Right lobe of liver (tissue), 4 donors: Measurements from ENCODE around the gene SCLT1.

Experiments
- CTCF ChIP-seq, 4 donors: fragments of 200-600 bp in 3 of 4; fragments of 450-650 bp in 1 of 4; IDR thresholded peaks; one replicate each; pipeline versions ENCODE4 v1.5.1 to v1.8.0; 2016 to 2022; ENCODE audit warnings: antibody characterized with exemption in 4 of 4, mild to moderate bottlenecking in 2 of 4
- POLR2A ChIP-seq: fragments of 450-650 bp; IDR thresholded peaks from one replicate; pipeline ENCODE4 v1.6.1; 2017; ENCODE audit warnings: antibody characterized with exemption, mild to moderate bottlenecking
- donor health status: DM: no; HTN: no; CAD: no.
- donor health status: DM: no; HTN: no; CAD: no.
- donor health status: DM: no; HTN: yes; CAD: no.

GRCh38 chr4:129040471-129040870, 52.9 kb downstream of the SCLT1 start:
- TF ChIP-seq CTCF (IDR thresholded peaks at IDR 0.05) (no peak), POLR2A (no peak)
